ENCODE measurements around the gene ANO8.
"Not testable (repeated sequence)": the region's sequence is repeated elsewhere in the genome, so short reads cannot be mapped to it uniquely, and the experiment has no call there.

Gene ANO8

DNA sequence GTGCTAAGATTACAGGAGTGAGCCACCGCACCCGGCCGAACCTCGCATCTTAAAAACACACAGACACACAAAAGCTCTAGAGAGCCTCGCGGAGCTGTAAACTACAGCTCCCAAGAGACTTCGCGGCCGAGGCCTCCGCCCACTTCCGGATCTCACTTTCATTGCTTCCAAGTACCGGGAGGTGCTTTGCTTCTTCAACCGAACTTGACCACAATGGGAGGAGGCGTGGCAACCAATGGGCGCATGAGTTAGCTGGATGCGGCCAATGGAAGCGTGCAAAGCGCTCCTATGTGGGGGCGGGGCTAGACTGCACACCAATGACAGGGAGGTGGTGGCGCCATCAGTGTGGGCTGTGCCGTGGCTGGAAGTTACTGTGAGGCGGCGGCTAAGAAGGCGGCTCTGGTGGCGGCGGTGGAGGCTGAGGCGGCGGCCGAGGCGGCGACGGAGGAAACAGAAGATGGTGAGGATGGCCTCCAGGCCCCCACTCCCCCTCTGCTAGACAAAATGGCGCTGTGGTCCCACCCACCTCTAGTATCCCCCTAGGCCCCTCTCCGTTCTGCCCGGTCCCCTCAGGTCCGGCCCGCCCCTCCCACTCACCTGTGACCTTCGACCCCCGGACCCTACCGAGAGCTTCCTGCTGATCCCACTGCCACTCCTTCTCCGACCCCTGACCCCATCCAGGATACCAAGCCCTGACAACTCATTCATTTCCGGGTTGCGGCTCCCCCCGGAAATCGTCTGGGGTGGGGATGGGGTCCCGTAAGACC is 25.3 kb downstream of the ANO8 start, which contains the start of gene DDA1:
Gene DDA1 (plus strand): TSS at position 366 of the 767 bp plus-strand sequence. CDS start 92 bp downstream, at position 458.
- DNase-seq (ENCODE audit: low spot score) = peak; percentile 100

DNA sequence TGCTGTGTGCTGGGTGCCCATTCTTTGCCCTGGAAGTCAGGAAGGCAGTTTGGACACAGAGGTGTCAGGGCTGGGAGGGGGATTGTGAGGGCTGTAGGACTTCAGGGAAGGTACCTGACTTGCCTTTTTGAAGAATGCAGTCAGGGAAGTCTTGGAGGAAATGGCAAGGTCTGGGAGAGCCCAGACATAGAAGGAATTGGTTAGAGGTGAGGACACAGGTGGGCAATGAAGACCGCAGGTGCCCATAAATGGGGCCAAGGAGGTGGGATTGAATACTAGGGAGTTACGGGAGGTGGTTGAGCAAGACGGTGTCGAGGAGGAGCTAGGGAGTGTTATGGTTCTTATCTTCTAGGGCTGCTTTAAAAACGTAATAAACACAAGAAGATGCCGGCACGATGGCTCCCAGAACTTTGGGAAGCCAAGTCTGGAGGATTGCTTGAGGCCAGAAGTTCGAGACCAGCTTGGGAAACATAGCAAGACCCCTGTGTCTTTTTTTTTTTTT is 26.7 kb downstream of the ANO8 start:
- DNase-seq (ENCODE audit: low spot score) = no peak

DNA sequence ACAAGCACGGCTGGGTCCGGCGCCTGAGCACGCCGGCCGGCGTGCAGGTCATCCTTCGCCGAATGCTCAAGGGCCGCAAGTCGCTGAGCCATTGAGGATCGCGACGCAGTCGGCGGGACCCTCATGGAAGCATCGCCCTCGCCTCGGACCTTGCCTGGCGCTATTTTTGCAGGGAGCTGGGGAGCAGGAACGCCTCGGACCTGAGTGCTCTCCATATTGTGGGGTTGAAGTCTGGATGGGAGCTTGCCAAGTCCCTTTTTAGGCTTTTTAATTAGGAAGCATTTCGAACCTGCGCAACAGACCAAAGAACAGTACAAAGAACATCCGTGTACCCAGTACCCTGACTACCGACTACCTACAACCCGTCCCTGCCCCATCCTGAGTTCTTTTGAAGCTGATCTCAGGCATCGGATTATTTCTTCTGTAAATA is 28.4 kb downstream of the ANO8 start:
- DNase-seq (ENCODE audit: low spot score) = no peak

DNA sequence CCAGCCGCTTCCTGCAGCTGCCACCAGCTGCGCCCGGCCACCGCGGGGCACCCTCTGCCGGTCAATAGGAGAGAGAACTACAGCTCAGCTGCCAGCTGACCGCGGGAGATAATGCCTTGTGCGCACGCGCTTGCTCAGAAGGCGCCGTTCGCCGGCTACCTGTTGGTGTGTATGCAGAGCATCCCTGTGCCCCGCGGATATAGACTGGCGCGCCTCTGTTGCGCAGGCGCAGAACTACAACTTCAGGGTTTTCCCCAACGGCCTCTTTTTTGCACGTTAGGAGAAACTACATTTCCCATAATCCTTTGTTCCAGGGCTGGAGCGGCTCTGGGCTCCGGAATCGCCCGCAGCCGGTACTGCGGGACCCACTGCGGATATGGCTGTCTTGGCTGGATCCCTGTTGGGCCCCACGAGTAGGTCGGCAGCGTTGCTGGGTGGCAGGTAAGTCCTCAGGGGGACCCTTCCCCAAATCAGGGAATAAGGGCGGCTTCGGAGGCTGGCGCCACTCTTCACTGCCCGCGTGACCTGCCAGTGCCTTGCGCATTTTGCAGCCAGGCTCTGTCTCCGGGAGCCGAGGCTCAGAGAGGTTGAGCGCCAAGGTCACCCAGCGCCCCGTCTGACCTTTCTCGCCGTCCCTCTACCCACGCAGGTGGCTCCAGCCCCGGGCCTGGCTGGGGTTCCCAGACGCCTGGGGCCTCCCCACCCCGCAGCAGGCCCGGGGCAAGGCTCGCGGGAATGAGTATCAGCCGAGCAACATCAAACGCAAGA is 29.0 kb downstream of the ANO8 start, which contains the start of gene MRPL34:
Gene MRPL34 (plus strand): TSS at position 356 of the 768 bp plus-strand sequence. CDS start 21 bp downstream, at position 377.
- DNase-seq (ENCODE audit: low spot score) = peak; percentile 99

DNA sequence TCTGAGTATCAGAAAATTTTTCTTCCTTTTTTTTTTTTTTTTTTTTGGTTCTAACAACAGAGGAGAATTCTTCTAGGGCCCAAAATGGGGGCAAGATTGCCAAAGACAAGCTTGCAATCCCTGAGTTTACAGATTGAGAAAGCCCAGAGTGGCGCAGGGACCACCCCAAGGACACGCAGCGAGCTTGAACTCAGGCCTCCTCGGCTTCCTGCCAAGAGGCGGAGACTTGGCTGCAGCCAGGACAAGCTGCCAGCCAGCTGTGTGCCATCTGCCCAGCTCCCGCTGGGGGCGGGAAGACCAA is 29.5 kb downstream of the ANO8 start:
- no peak for DNase-seq (ENCODE audit: low spot score)

DNA sequence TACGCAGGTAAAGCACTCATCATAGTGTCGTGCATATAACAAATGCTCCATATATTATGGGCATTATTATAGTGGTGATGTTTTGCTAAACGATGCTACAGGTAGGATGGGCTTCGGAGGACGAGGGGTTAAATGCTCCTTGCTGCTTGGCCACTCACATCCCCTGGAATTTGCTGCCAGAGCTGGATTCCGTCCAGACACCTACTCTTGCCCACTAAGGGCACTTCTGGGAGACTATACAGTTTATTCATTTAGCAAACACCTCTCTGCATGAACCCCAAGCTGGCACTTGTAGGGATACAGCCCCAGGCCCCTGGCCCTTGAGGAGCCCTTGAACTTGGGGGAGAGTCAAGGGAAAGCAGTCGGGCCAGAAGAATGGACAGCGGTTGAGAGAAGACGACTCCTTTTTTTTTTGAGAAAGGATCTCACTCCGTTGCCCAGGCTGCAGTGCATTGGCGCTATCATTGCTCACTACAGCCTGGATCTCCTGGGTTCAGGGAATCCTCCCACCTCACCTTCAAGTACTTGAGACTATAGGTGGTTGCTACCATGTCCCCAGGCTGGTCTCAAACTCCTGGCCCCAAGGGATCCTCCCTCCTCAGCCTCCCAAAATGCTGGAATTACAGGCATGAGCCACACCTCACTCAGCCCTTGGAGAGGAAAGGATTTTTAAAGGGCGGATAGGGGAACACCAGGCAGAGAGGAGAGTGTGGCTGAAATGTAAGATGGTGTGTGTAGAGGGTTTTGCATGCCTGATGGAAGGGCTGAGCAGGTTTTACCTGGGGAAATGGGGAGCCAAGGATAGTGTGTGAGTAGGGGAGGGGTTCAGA is 30.1 kb downstream of the ANO8 start:
- DNase-seq (ENCODE audit: low spot score) = no peak

DNA sequence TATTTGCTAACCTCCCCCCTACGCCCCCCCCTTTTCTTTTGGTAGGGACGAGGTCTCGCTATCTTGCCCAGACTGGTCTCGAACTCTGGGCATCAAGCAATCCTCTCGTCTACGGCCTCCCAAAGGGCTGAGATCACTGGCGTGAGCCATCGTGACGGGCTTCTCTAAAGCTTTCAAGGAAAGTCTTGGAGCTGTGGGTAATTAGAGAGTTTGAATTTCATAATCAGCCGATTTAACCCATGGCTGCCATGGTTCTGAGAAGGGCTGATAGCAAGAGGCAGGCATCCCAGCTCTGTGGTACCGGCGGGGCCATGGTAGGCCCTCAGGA is 30.8 kb downstream of the ANO8 start:
- DNase-seq (ENCODE audit: low spot score) = no peak

DNA sequence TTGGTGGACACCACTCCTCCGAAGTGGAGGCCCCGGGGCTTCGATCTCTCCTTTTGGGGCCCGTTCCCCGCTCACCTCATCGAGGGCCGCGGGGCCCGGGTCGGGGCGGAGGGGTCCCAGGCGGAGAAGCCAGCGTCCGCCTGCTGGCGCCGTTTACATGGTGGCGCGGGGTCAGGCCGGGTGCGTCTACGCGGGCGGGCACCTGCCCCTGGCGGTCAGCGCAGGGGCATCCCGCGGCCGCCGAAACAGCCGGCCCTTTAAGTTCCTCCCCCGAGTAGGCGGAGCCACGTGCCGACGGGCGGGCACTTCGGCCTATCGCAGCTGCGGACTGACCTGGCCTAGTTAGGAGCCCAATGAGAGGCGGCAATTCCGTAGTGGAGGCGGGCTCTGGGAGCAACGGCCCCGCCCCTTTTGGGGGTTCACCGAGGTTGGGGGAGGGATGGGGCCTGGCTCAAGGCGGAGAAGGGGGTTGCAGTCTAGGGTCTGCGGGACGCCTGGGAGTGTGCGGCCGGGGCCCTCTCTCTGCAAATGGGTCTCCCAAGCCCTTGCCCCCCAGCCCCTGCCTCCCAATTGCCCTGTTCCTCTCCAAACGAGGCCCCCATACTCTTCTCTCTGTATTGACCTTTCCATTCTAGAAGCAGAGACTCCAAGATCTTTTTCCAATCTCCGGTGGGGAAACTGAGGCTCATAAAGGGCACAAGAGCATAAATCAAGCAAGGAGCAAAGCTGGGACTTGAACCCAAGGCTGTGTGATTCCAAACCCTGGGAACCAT is 31.3 kb downstream of the ANO8 start, which contains the start of gene ABHD8:
Gene ABHD8 (minus strand): TSS at position 259 of the 773 bp plus-strand sequence. CDS start 1,809 bp downstream, outside the sequence.
- peak; percentile 93 for DNase-seq (ENCODE audit: low spot score)

DNA sequence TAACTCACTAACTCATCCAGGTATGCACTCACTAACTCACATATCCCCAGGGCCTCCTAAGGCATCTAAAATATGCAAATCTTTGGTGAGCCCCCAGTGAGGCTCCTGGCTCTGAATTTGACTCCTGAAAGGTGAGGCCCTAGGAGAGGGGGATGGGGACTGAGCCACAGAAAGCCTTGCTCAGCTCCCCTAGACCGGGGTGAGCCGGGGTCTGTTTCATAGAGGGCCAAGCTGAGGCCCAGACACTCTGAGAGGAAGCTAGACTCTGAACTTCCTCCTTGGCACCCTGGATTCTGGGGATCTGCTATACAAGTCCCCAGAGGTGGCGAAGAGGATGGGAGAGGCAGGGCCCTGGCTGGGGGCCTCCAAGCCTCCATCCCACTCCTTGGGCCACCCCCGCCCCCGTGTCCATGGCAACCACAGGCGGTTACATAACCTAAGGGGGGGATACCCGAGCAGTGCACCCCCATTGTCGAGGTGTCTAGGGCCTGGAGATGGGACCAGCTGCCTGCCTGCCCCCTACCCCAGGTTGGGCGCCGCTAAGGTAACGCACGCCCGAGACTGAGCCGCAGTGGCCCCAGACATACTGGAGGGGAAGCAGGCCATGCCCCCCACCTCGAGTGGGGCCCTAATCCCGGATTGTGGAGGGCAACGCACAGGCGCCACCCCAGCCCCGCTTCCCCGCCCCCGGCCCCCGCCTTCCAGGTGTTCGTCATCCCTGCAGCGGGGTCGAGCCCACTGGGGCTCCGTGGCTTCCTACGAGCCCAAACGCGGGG is 32.1 kb downstream of the ANO8 start:
- no peak for DNase-seq (ENCODE audit: low spot score)

DNA sequence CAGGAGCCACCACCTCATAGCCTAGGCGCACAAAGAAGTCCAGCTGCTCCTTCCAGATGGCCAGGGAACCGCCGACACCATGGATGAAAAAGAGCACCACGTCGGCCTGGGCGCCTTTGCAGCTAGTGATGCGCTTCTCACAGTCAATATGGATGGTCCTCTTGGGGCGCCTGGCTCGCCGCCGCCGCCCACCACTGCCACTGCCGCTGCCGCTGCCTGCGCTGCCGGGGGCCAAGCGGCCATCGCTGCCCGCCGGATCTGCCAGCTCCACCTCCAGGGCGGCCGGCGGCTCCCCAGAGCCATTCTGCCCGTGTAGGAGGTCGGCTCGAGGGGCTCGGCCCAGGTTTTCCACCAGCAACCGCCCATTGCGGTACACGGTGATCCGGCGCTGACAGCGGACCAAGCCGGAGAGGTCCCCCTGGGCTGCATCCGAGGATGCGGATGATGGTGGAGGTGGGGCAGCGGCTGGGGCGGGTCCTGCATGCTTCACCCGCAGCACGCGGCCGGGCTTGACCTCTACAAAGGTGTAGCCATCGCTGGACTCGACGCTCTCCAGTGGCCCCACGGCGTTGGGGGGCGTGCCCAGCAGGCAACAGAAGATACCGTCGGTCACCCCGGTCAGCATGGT is 33.5 kb downstream of the ANO8 start:
- DNase-seq (ENCODE audit: low spot score) = no peak

DNA sequence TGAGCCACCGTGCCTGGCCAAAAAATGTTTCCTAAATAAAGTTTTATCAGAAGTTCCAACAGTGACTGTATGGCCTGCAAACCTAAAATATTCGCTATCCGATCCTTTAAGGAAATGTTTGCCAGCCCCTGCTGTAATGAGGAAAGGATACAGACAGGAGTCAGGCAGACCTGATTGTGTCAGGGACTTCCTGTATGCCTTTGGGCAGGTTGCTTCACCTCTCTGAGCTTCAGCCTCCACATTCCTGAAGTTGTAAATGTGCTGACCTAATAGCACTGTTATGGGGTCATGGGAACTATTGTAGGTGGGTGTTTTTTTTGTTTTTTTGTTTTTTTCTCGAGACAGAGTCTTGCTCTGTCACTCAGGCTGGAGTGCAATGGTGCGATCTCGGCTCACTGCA is 37.7 kb downstream of the ANO8 start:
- no peak for DNase-seq (ENCODE audit: low spot score)

DNA sequence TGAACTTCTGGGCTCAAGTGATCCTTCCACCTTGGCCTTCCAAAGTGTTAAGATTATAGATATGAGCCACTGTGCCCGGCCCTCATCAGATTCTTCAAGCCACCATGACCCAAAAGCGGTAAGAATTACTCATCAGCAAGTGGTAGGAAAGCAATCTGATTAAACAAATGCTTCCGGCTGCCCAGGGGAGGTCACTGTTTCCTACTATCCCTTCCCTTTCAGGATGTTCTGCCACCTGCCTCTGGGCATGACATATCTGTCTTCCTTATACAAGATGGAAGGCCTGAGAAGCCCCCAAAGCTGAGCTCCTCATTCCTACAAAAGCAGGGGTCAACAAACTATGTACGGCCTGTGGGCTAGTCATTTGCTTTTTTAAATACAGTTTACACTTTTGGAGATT is 38.4 kb downstream of the ANO8 start:
- DNase-seq (ENCODE audit: low spot score) = no peak

DNA sequence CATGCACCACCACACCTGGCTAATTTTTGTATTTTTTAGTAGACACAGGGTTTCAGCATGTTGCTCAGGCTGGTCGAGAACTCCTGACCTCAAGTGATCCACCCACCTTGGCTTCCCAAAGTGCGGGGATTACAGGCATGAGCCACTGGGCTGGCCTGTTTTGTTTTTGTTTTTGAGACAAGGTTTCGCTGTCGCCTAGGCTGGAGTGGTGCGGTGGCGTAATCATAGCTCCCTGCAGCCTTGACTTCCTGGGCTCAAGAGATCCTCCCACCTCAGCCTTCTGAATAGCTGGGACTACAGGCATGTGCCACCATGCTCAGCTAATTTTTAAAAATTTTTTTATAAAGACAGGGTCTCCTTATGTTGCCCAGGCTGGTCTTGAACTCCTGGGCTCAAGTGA is 39.1 kb downstream of the ANO8 start:
- not testable (repeated sequence) for DNase-seq (ENCODE audit: low spot score)

DNA sequence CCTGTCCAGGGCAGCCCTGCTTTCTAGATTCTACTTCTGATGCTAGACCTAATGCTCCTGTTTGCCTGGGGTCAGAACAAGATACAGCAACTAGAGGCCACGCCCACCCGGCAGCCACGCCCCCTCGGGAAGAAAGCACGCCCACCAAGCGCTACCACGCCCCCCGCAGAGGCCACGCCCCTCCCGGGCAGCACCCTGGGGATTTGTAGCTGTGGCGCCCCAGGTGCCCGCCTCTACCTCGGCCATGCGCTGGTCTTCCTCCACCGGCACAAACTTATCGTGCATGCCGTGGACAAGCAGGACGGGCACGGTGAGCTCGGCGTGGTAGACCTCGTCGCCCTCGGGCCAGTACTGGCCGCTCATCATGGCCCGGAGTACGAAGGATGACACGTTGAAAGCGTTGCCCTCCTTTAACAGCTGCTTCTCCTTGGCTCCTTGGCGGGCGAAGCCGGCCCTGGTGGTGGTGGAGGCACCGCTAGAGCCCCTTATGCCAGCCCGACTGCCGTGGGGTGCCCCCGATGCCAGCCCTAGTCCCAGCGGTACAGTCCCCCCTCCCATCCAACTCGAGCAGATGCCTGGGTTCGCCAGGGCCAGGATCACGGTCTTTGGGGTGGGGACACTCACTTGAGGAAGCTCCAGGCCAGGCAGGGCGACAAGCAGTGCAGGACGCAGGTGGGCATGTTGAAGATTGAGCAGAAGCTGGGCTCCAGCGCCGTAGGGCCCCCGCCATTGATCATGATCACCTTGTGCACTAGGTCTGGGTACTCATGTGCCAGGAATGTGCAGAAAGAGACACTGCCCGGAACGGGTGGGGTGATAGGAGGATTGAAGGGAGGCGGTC is 40.4 kb downstream of the ANO8 start:
- DNase-seq (ENCODE audit: low spot score) = peak; percentile 21

DNA sequence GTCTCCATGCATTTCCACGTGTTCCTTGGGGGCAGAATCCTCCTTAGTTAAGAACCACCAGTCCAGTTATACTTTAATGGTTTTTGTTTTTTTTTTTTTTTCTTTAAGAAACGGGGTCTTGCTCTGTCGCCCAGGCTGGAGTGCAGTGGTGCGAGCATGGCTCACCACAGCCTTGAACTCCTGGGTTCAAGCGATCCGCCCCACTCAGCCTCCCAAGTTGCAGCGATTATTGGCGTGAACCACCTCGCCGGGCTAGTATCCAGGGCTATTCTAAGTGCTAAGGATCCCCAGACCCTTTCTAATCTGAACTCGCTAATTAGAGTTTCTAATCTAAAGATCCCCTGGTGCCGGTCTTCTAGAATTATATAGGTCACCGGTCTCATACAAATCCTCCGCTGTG is 41.0 kb downstream of the ANO8 start:
- no peak for DNase-seq (ENCODE audit: low spot score)

DNA sequence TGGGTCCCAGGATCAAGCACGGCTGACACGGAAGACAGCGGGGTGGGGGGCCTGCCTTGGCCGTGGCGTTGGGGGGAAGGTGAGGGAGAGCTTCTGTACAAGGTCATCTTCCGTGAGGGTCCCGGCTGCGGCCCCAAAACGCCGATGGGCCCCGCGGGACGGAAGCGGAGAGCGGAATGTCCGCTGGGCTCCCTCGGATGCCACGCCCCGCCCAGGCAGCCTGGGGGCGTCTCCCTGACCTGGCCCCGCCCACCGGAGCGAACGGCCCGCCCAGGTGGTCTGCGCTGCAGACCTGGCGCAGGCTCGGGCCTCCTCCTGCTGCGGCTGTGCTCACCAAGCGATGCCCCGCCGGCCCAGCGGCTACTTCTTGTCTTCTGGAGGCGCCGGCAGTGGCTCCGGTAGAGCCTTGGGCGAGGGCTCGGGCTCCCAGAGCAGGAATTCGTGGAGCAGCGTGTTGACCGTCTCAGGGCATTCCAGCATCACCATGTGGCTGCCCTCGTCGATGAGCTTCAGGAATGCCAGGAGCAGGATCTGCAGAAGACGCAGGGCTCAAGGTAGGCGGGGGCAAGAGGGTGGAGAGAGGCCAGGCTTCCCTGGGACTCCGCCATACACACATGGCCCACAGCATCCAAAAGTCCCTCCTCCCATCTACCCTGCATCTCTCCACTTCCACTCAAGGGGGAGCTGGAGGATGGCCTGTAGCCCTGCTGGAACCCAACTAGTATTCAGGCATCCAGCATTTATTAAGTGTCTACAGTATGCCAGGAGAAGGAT is 42.2 kb downstream of the ANO8 start:
- peak; percentile 80 for DNase-seq (ENCODE audit: low spot score)

DNA sequence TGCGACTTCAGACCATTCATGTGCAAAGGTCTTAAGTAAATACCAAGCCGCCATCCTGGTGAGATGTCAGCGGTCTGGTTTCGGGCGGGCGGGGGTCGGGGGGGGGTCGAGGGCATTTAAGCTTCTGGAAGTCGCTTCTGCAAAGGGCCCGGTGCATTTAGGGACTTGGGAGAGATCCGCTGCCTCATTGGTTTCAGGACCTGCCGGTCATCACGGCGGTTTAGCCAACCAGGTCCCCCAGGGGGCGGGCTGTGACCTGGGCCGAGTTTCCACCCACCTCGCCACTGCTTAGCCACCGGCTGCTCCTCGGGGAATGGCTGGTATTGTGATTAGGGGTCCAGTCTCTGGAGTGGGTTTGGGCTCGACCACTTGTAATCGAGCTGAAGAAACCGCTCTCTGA is 45.2 kb downstream of the ANO8 start:
- no peak for DNase-seq (ENCODE audit: low spot score)

DNA sequence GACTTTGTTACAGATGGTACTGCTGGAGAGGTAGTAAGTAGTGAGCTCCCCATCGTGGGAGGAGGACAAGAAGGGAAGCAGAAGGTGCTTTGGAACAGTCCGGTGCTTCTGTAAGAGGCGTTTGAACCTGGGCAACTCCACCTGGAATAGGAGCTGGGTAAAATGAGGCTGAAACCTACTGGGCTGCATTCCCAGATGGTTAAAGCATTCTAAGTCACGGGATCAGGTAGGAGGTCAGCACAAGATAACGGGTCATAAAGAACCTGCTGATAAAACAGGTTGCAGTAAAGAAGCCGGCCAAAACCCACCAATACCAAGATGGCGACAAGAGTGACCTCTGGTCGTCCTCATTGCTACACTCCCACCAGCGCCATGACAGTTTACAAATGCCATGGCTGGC is 47.9 kb downstream of the ANO8 start:
- DNase-seq (ENCODE audit: low spot score) = no peak

DNA sequence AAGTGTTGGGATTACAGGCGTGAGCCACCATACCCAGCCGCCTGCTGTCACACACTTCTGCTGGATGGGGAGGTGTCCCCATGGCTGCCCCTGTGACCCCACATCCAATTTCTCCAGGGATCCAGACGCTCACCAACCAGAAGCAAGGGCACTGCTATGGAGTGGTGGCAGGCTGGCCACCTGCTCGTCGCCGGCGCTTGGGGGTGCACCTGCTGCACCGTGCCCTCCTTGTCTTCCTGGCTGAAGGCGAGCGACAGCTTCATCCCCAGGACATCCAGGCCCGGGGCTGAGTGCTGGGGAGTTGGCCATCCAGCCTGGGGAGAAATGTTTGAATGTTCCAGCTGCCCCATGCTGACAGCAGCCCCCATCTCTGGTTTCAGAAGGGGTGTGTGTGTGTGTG is 48.4 kb downstream of the ANO8 start:
- no peak for DNase-seq (ENCODE audit: low spot score)
